Right lobe of liver (tissue), 4 donors: Measurements from ENCODE around the gene PRR35.

ENCODE experiments used
- POLR2A ChIP-seq: fragments of 450-650 bp; IDR thresholded peaks from one replicate; pipeline ENCODE4 v1.6.1; 2017; ENCODE audit warnings: antibody characterized with exemption, mild to moderate bottlenecking
- TF ChIP-seq, protein P1 (sequence below), 4 donors: fragments of 200-600 bp in 3 of 4; fragments of 450-650 bp in 1 of 4; IDR thresholded peaks; one replicate each; pipeline versions ENCODE4 v1.5.1 to v1.8.0; 2016 to 2022; ENCODE audit warnings: antibody characterized with exemption in 4 of 4, mild to moderate bottlenecking in 2 of 4
- donor health status: DM: no; HTN: no; CAD: no.
- donor health status: DM: no; HTN: no; CAD: no.
- donor health status: DM: no; HTN: yes; CAD: no.

- TF ChIP-seq, protein P1, sequence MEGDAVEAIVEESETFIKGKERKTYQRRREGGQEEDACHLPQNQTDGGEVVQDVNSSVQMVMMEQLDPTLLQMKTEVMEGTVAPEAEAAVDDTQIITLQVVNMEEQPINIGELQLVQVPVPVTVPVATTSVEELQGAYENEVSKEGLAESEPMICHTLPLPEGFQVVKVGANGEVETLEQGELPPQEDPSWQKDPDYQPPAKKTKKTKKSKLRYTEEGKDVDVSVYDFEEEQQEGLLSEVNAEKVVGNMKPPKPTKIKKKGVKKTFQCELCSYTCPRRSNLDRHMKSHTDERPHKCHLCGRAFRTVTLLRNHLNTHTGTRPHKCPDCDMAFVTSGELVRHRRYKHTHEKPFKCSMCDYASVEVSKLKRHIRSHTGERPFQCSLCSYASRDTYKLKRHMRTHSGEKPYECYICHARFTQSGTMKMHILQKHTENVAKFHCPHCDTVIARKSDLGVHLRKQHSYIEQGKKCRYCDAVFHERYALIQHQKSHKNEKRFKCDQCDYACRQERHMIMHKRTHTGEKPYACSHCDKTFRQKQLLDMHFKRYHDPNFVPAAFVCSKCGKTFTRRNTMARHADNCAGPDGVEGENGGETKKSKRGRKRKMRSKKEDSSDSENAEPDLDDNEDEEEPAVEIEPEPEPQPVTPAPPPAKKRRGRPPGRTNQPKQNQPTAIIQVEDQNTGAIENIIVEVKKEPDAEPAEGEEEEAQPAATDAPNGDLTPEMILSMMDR (IDR thresholded peaks at IDR 0.05) = no peak
- TF ChIP-seq POLR2A = no peak
Observed at GRCh38 chr16:583815-584591, 23.8 kb downstream of the PRR35 start.
